IMR-90 (cell line): ENCODE data around the gene CAST. TPM values are rescaled to one million over a fixed set of nuclear protein-coding genes. Genes with fewer than 3 reads are reported as not detected.

ENCODE experiments used
- ATAC-seq: fragments of 200-7000 bp; cut with Tn5 transposase; 2 replicates; pipeline ENCODE4 v1.9.1; 2020; ENCODE audit warnings: low read depth, mild to moderate bottlenecking, moderate library complexity
- BruUV-seq: library from RNA; stranded (reverse); fragments of 400-500 nt; replicated peaks from 2 replicates; lab custom pipeline; 2021; lab: Mats Ljungman, UMichigan
- CTCF ChIA-PET: fragments of 300-600 bp; formaldehyde crosslinking; extraction: SDS; loops from one replicate; lab custom pipeline; 2021; ENCODE audit warnings: antibody characterized with exemption; lab: Yijun Ruan, JAX
- POLR2A ChIA-PET: fragments of 300-600 bp; sonication (Branson Sonifier 250); formaldehyde crosslinking; loops from one replicate; lab custom pipeline; 2022; ENCODE audit warnings: antibody characterized with exemption; ENCODE audit not compliant: unreplicated experiment; lab: Charles Lee
- DNase-seq: peaks from one replicate; pipeline ENCODE4 v3.0.0; 2013
- H2AFZ ChIP-seq: replicated peaks from 2 replicates; pipeline ENCODE3; 2013; ENCODE audit warnings: low read length, mild to moderate bottlenecking; ENCODE audit not compliant: poor library complexity
- H2AK5ac ChIP-seq: 2 replicates; pipeline ENCODE4 v1.6.1; 2013; ENCODE audit warnings: low read depth, low read length, inconsistent platforms
- H2AK9ac ChIP-seq: replicated peaks from 2 replicates; pipeline ENCODE3; 2013; ENCODE audit warnings: mild to moderate bottlenecking, low read depth, low read length, moderate library complexity; ENCODE audit not compliant: poor library complexity
- H2BK120ac ChIP-seq: 2 replicates; pipeline ENCODE4 v1.6.1; 2013; ENCODE audit warnings: low read depth, low read length, inconsistent platforms
- H2BK15ac ChIP-seq: 3 replicates; pipeline ENCODE4 v1.6.1; 2013; ENCODE audit warnings: low read depth, low read length, inconsistent platforms
- H2BK20ac ChIP-seq: 2 replicates; pipeline ENCODE4 v1.6.1; 2013; ENCODE audit warnings: low read depth, mild to moderate bottlenecking, inconsistent platforms, low read length, moderate library complexity
- H2BK5ac ChIP-seq: 2 replicates; pipeline ENCODE4 v1.6.1; 2013; ENCODE audit warnings: mild to moderate bottlenecking, low read depth, low read length, inconsistent platforms; ENCODE audit not compliant: poor library complexity, severe bottlenecking
- H3K14ac ChIP-seq: replicated peaks from 2 replicates; pipeline ENCODE4 v1.6.1; 2013; ENCODE audit warnings: low read depth, low read length, inconsistent platforms
- H3K18ac ChIP-seq: 2 replicates; pipeline ENCODE4 v1.6.1; 2013; ENCODE audit warnings: low read depth, low read length, control low read depth
- H3K23ac ChIP-seq: 2 replicates; pipeline ENCODE4 v1.6.1; 2013; ENCODE audit warnings: low read depth, low read length, inconsistent platforms
- H3K27ac ChIP-seq: 2 replicates; pipeline ENCODE4 v1.5.1; 2013; ENCODE audit warnings: mild to moderate bottlenecking, control low read depth, low read length; ENCODE audit not compliant: insufficient read depth
- H3K27me3 ChIP-seq: 2 replicates; pipeline ENCODE4 v1.6.1; 2013; ENCODE audit warnings: low read length; ENCODE audit not compliant: control insufficient read depth, insufficient read depth
- H3K36me3 ChIP-seq: 2 replicates; pipeline ENCODE4 v1.6.1; 2013; ENCODE audit warnings: low read length, mixed read lengths; ENCODE audit not compliant: control insufficient read depth, insufficient read depth
- H3K4ac ChIP-seq: 2 replicates; pipeline ENCODE4 v1.6.1; 2013; ENCODE audit warnings: low read depth, low read length, inconsistent platforms
- H3K4me1 ChIP-seq: 2 replicates; pipeline ENCODE4 v1.6.1; 2013; ENCODE audit warnings: low read length, mixed read lengths; ENCODE audit not compliant: control insufficient read depth, insufficient read depth
- H3K4me2 ChIP-seq: 2 replicates; pipeline ENCODE4 v1.6.1; 2013; ENCODE audit warnings: low read depth, mild to moderate bottlenecking, control low read depth, low read length, moderate library complexity
- H3K4me3 ChIP-seq: 2 replicates; pipeline ENCODE4 v1.5.1; 2013; ENCODE audit warnings: low read depth, mild to moderate bottlenecking, control low read depth, low read length, moderate library complexity; ENCODE audit not compliant: insufficient read depth
- H3K56ac ChIP-seq: 2 replicates; pipeline ENCODE4 v1.6.1; 2013; ENCODE audit warnings: low read length, inconsistent platforms; ENCODE audit not compliant: insufficient read depth; ENCODE audit errors: extremely low read depth
- H3K79me1 ChIP-seq, 2 experiments: 2 replicates each; pipeline ENCODE4 v1.6.1; 2013; ENCODE audit warnings: low read length in 2 of 2, inconsistent platforms in 1 of 2, low read depth in 1 of 2
- H3K9ac ChIP-seq: 2 replicates; pipeline ENCODE4 v1.6.1; 2013; ENCODE audit warnings: low read depth, low read length, control low read depth
- H3K9me1 ChIP-seq: 2 replicates; pipeline ENCODE4 v1.6.1; 2013; ENCODE audit warnings: low read length, inconsistent platforms; ENCODE audit not compliant: insufficient read depth
- H3K9me3 ChIP-seq: 2 replicates; pipeline ENCODE4 v1.6.1; 2013; ENCODE audit warnings: low read length; ENCODE audit not compliant: control insufficient read depth, insufficient read depth
- H4K20me1 ChIP-seq: 2 replicates; pipeline ENCODE4 v1.6.1; 2013; ENCODE audit warnings: low read length, inconsistent platforms; ENCODE audit not compliant: insufficient read depth
- H4K5ac ChIP-seq: 2 replicates; pipeline ENCODE4 v1.6.1; 2013; ENCODE audit warnings: mild to moderate bottlenecking, low read depth, low read length, control low read depth
- H4K8ac ChIP-seq, 2 experiments: 2 replicates each; pipeline ENCODE4 v1.6.1; 2013; ENCODE audit warnings: low read depth in 2 of 2, low read length in 2 of 2, control low read depth in 1 of 2, inconsistent platforms in 1 of 2
- H4K91ac ChIP-seq: 2 replicates; pipeline ENCODE4 v1.6.1; 2013; ENCODE audit warnings: low read depth, low read length, inconsistent platforms; ENCODE audit not compliant: insufficient read depth
- BHLHE40 ChIP-seq: fragments of 150-350 bp; IDR thresholded peaks from 2 replicates; pipeline ENCODE4 v1.6.1; 2016; ENCODE audit warnings: mild to moderate bottlenecking, low read depth, low read length
- CEBPB ChIP-seq: IDR thresholded peaks from 2 replicates; pipeline ENCODE4 v1.6.1; 2012; ENCODE audit warnings: low read depth, low read length, improper control_type of control experiment
- CHD1 ChIP-seq: IDR thresholded peaks from 2 replicates; pipeline ENCODE4 v1.6.1; 2012; ENCODE audit warnings: low read depth, low read length, improper control_type of control experiment
- CTCF ChIP-seq: conservative IDR thresholded peaks from 2 replicates; pipeline ENCODE4 v1.5.1; 2012; ENCODE audit warnings: mild to moderate bottlenecking, low read depth, low read length, improper control_type of control experiment
- ELK1 ChIP-seq: fragments of 150-350 bp; IDR thresholded peaks from 2 replicates; pipeline ENCODE4 v1.6.1; 2016; ENCODE audit warnings: low read depth, mild to moderate bottlenecking, low read length, moderate library complexity, borderline replicate concordance
- FOS ChIP-seq: fragments of 150-350 bp; IDR thresholded peaks from 2 replicates; pipeline ENCODE4 v1.6.1; 2016; ENCODE audit warnings: low read depth, low read length
- MAFK ChIP-seq: IDR thresholded peaks from 2 replicates; pipeline ENCODE4 v1.6.1; 2012; ENCODE audit warnings: low read depth, low read length, improper control_type of control experiment
- MAZ ChIP-seq: IDR thresholded peaks from 2 replicates; pipeline ENCODE4 v1.6.1; 2012; ENCODE audit warnings: low read depth, mild to moderate bottlenecking, low read length, improper control_type of control experiment, moderate library complexity, borderline replicate concordance
- MXI1 ChIP-seq: IDR thresholded peaks from 2 replicates; pipeline ENCODE4 v1.6.1; 2012; ENCODE audit warnings: low read depth, mild to moderate bottlenecking, low read length, moderate library complexity, borderline replicate concordance
- NFE2L2 ChIP-seq: fragments of 150-350 bp; IDR thresholded peaks from 2 replicates; pipeline ENCODE4 v1.6.1; 2016; ENCODE audit warnings: low read depth, mild to moderate bottlenecking, low read length
- POLR2A ChIP-seq: IDR thresholded peaks from 2 replicates; pipeline ENCODE4 v1.6.1; 2012; ENCODE audit warnings: mild to moderate bottlenecking, low read depth, low read length
- RAD21 ChIP-seq: IDR thresholded peaks from 2 replicates; pipeline ENCODE4 v1.6.1; 2012; ENCODE audit warnings: low read length, improper control_type of control experiment
- RCOR1 ChIP-seq: IDR thresholded peaks from 2 replicates; pipeline ENCODE4 v1.6.1; 2012; ENCODE audit warnings: mild to moderate bottlenecking, low read length, improper control_type of control experiment; ENCODE audit not compliant: insufficient replicate concordance
- RFX5 ChIP-seq: IDR thresholded peaks from 2 replicates; pipeline ENCODE4 v1.8.0; 2012; ENCODE audit warnings: low read depth, mild to moderate bottlenecking, low read length, moderate library complexity
- SMC3 ChIP-seq: fragments of 150-350 bp; IDR thresholded peaks from 2 replicates; pipeline ENCODE4 v1.6.1; 2016; ENCODE audit warnings: low read depth, mild to moderate bottlenecking, antibody characterized with exemption, low read length, moderate library complexity
- USF2 ChIP-seq: fragments of 150-350 bp; IDR thresholded peaks from 2 replicates; pipeline ENCODE4 v1.6.1; 2017; ENCODE audit warnings: mild to moderate bottlenecking, antibody characterized with exemption, low read length, low read depth
- WGBS, 2 experiments: methylation state at CpG; one replicate each; pipeline versions ENCODE4 v1.1.5 to v1.1.7; 2013; ENCODE audit warnings: missing lambda C conversion rate in 2 of 2; ENCODE audit not compliant: insufficient read length in 1 of 2; ENCODE audit errors: extremely low coverage in 2 of 2; 5-methylcytosine and 5-hydroxymethylcytosine counted together
- dilution Hi-C: fragments of 300-500 bp; cut with HindIII; formaldehyde crosslinking; loops from one replicate; pipeline ENCODE4 v1.14.3; 2018; ENCODE audit warnings: low sequenced_read_pairs; ENCODE audit not compliant: unreplicated experiment
- in situ Hi-C: fragments of 300-500 bp; cut with MboI; formaldehyde crosslinking; loops from 3 replicates; pipeline ENCODE4 v1.14.3; 2019; ENCODE audit warnings: low sequenced_read_pairs, inconsistent platforms, mixed read lengths
- intact Hi-C: fragments of 100-400 bp; cut with micrococcal nuclease; formaldehyde crosslinking; loops from 2 replicates; pipeline ENCODE4 v1.10.0; 2022
- polyA plus RNA-seq, 3 experiments: library from polyadenylated mRNA; depleted of rRNA; stranded (reverse); fragments of >200 nt; gene quantifications; 2 replicates each; pipeline ENCODE4 v1.2.3, GENCODE V29; 2012; ENCODE audit warnings: low replicate concordance in 1 of 3
- total RNA-seq: library from RNA; depleted of rRNA; stranded (reverse); fragments of >200 nt; gene quantifications from 2 replicates; pipeline ENCODE4 v1.2.3, GENCODE V29; 2012

The CAST gene
- total and polyA plus RNA-seq, 2 of the 4 experiments (the other 2 are of a cell fraction), result 91.3 to 128 TPM

- Histone ChIP-seq H3K23ac (no peak overlapping the region), H3K4me1 (peaks cover 9% of the 10 kb centered on the region), H3K27me3 (no peaks in the 10 kb centered on the region), H4K8ac (no peak overlapping the region), H3K4me3 (no peak overlapping the region), H4K5ac (no peak overlapping the region), H4K91ac (no peak overlapping the region), H2AFZ (no peak overlapping the region), H2AK5ac (no peak overlapping the region), H3K9me1 (peaks cover 21% of the 10 kb centered on the region), H3K79me1 (peaks cover 55 to 90% of the 10 kb centered on the region in 2 experiments), H2BK20ac (no peak overlapping the region), H3K18ac (no peak overlapping the region), H3K27ac (no peak overlapping the region), H4K20me1 (peaks cover 42% of the 10 kb centered on the region), H3K9ac (no peak overlapping the region), H3K56ac (no peak overlapping the region), H2BK120ac (no peak overlapping the region), H2AK9ac (no peak overlapping the region), H3K9me3 (no peaks in the 10 kb centered on the region), H3K4me2 (no peak overlapping the region), H2BK5ac (no peak overlapping the region), H3K14ac (no peak overlapping the region), H2BK15ac (no peak overlapping the region), H3K4ac (no peak overlapping the region), H3K36me3 (no peaks in the 10 kb centered on the region; the same call in 1 of the 2 replicates)
- ATAC-seq (no peak), DNase-seq (no peak)
- in situ Hi-C loops (no loop called here), dilution Hi-C loops (no loop called here), intact Hi-C loops (no loop called here)
- no CpG with 5 or more reads among the region's 1 CpG for WGBS, 2 experiments
- no TSS peak for BruUV-seq
- ChIA-PET CTCF (no interaction called here), POLR2A (no interaction called here)
- TF ChIP-seq SMC3, result no peak
- TF ChIP-seq NFE2L2, result no peak
- TF ChIP-seq BHLHE40, result no peak
- TF ChIP-seq RAD21, result no peak
- no peak for TF ChIP-seq POLR2A
- TF ChIP-seq CHD1, result no peak
- TF ChIP-seq CEBPB, result no peak
- no peak for TF ChIP-seq ELK1
- TF ChIP-seq MAZ, result no peak
- no peak for TF ChIP-seq CTCF
- TF ChIP-seq MXI1, result no peak
- TF ChIP-seq RFX5, result no peak
- TF ChIP-seq MAFK, result no peak
- no peak for TF ChIP-seq FOS
- TF ChIP-seq USF2, result no peak
- no peak for TF ChIP-seq RCOR1
Observed at GRCh38 chr5:96717874-96718273, 55.7 kb downstream of the CAST start.
